Body of pancreas (tissue), 4 donors: Measurements from ENCODE around the gene EIF3K. TPM values are rescaled to one million over a fixed set of nuclear protein-coding genes. Genes with fewer than 3 reads are reported as not detected.

Experiments used
- ATAC-seq: fragments of 150-250 bp; one replicate; pipeline ENCODE4 v1.9.1; 2016
- DNase-seq, 4 donors: peaks; one replicate each; pipeline ENCODE4 v3.0.0-alpha.2; 2019
- H3K27ac ChIP-seq, 4 donors: fragments of 200-600 bp; sonication (generic); 1 replicate in 3 of 4; 2 replicates in 1 of 4; pipeline versions ENCODE4 v1.5.1 to v1.6.1; 2016 to 2019; ENCODE audit warnings: mild to moderate bottlenecking in 1 of 4, mixed read lengths in 1 of 4, moderate library complexity in 1 of 4
- H3K27me3 ChIP-seq, 2 donors: fragments of 200-600 bp; sonication (generic); one replicate each; pipeline ENCODE4 v1.6.0; 2016; ENCODE audit warnings: mild to moderate bottlenecking in 1 of 2
- H3K36me3 ChIP-seq, 2 donors: fragments of 200-600 bp; sonication (generic); replicated peaks in 1 of 2; 2 replicates each; pipeline ENCODE4 v1.5.1; 2016; ENCODE audit warnings: low read depth in 2 of 2; ENCODE audit not compliant: insufficient read depth in 1 of 2
- H3K4me1 ChIP-seq: fragments of 200-600 bp; sonication (generic); one replicate; pipeline ENCODE4 v1.6.0; 2016
- H3K4me3 ChIP-seq, 2 donors: fragments of 200-600 bp; sonication (generic); 1 replicate in 1 of 2; 2 replicates in 1 of 2; pipeline ENCODE4 v1.5.1; 2016 to 2019
- H3K9me3 ChIP-seq, 3 donors: fragments of 200-600 bp; sonication (generic); 1 replicate in 2 of 3; 2 replicates in 1 of 3; pipeline ENCODE4 v1.5.1; 2016
- CTCF ChIP-seq, 7 experiments: fragments of 450-650 bp in 4 of 7; fragments of 200-600 bp in 3 of 7; sonication (generic) in 3 of 7; IDR thresholded peaks; one replicate each; pipeline ENCODE4 v1.5.1; 2016 to 2019; ENCODE audit warnings: antibody characterized with exemption in 7 of 7
- POLR2A ChIP-seq, 3 donors: fragments of 450-650 bp; IDR thresholded peaks; one replicate each; pipeline ENCODE4 v1.6.1; 2016; ENCODE audit warnings: antibody characterized with exemption in 3 of 3, mild to moderate bottlenecking in 2 of 3
- WGBS, 2 donors: methylation state at CpG; one replicate each; pipeline ENCODE4 v1.1.5; 2017; 5-methylcytosine and 5-hydroxymethylcytosine counted together
- intact Hi-C: fragments of 100-400 bp; cut with DNase I; formaldehyde crosslinking; loops from one replicate; pipeline ENCODE4 v1.15.1; 2023
- total RNA-seq, 2 donors: library from RNA; depleted of rRNA; stranded (reverse); fragments of >200 nt; gene quantifications; one replicate each; pipeline ENCODE4 v1.1.0, GENCODE V29; 2016

Gene EIF3K
- total RNA-seq, 2 donors from 2014 or later: 108 to 169 TPM

GRCh38 chr19:38580080-38580479, 38.9 kb upstream of the EIF3K start:
- WGBS, 2 donors: 71 to 75% methylated on average over 10 to 15 of the region's 15 CpGs
- Histone ChIP-seq H3K4me3 (no peak overlapping the region), H3K27me3 (no peaks in the 10 kb centered on the region), H3K36me3 (no peaks in the 10 kb centered on the region), H3K4me1 (no peaks in the 10 kb centered on the region), H3K9me3 (no peaks in the 10 kb centered on the region), H3K27ac (no peak overlapping the region)
- no peak for ATAC-seq
- no peak for DNase-seq
- intact Hi-C loops: no loop called here
- TF ChIP-seq POLR2A (IDR thresholded peaks at IDR 0.05): no peak
- TF ChIP-seq CTCF (IDR thresholded peaks at IDR 0.05): no peak

GRCh38 chr19:38583219-38583984, 35.6 kb upstream of the EIF3K start:
- DNase-seq: no peak
- H3K4me3 ChIP-seq: no peak overlapping the region
- no peak for ATAC-seq
- H3K4me1 ChIP-seq: no peaks in the 10 kb centered on the region
- no peaks in the 10 kb centered on the region for H3K27me3 ChIP-seq
- WGBS, 2 donors: 82 to 86% methylated on average over 14 of the region's 14 CpGs
- TF ChIP-seq POLR2A (IDR thresholded peaks at IDR 0.05) (no peak), CTCF (IDR thresholded peaks at IDR 0.05) (no peak)
- intact Hi-C loops: no loop called here
- no peak overlapping the region for H3K27ac ChIP-seq
- H3K9me3 ChIP-seq: no peaks in the 10 kb centered on the region
- no peaks in the 10 kb centered on the region for H3K36me3 ChIP-seq

GRCh38 chr19:38583985-38584305, 35.0 kb upstream of the EIF3K start:
- Histone ChIP-seq H3K27me3 (no peaks in the 10 kb centered on the region), H3K36me3 (no peaks in the 10 kb centered on the region), H3K27ac (no peak overlapping the region), H3K4me1 (no peaks in the 10 kb centered on the region), H3K9me3 (no peaks in the 10 kb centered on the region), H3K4me3 (no peak overlapping the region)
- intact Hi-C loops: no loop called here
- DNase-seq (no peak), ATAC-seq (no peak)
- WGBS, 2 donors: 76 to 81% methylated on average over 3 to 4 of the region's 4 CpGs
- TF ChIP-seq CTCF (IDR thresholded peaks at IDR 0.05) (no peak), POLR2A (IDR thresholded peaks at IDR 0.05) (no peak)

GRCh38 chr19:38587562-38587961, 31.4 kb upstream of the EIF3K start:
- H3K27me3 ChIP-seq: no peaks in the 10 kb centered on the region
- TF ChIP-seq POLR2A (IDR thresholded peaks at IDR 0.05): no peak
- TF ChIP-seq CTCF (IDR thresholded peaks at IDR 0.05): no peak
- no peak for DNase-seq
- no peak overlapping the region for H3K27ac ChIP-seq
- no peak overlapping the region for H3K4me3 ChIP-seq
- H3K4me1 ChIP-seq: no peaks in the 10 kb centered on the region
- ATAC-seq: no peak
- H3K9me3 ChIP-seq: no peaks in the 10 kb centered on the region
- no peaks in the 10 kb centered on the region for H3K36me3 ChIP-seq
- intact Hi-C loops: no loop called here
- 70 to 86% methylated on average over 2 of the region's 2 CpGs for WGBS, 2 donors

GRCh38 chr19:38588041-38588440, 30.9 kb upstream of the EIF3K start:
- Histone ChIP-seq H3K4me1 (no peaks in the 10 kb centered on the region), H3K27ac (no peak overlapping the region), H3K27me3 (no peaks in the 10 kb centered on the region), H3K4me3 (no peak overlapping the region), H3K9me3 (no peaks in the 10 kb centered on the region), H3K36me3 (no peaks in the 10 kb centered on the region)
- TF ChIP-seq POLR2A (IDR thresholded peaks at IDR 0.05) (no peak), CTCF (IDR thresholded peaks at IDR 0.05) (no peak)
- no peak for DNase-seq
- intact Hi-C loops: no loop called here
- 30 to 68% methylated on average over 2 of the region's 2 CpGs for WGBS, 2 donors
- no peak for ATAC-seq
